Testis (tissue), 3 donors: Measurements from ENCODE around the gene RUNX1. TPM values are rescaled to one million over a fixed set of nuclear protein-coding genes. Genes with fewer than 3 reads are reported as not detected.

Source experiments
- DNase-seq: peaks from one replicate; pipeline ENCODE4 v3.0.0-alpha.2; 2019
- H3K27ac ChIP-seq, 2 donors: fragments of 200-600 bp; sonication (generic); one replicate each; pipeline ENCODE4 v1.5.1; 2019
- H3K27me3 ChIP-seq: fragments of 200-600 bp; sonication (generic); one replicate; pipeline ENCODE4 v1.5.1; 2019
- H3K36me3 ChIP-seq: fragments of 200-600 bp; sonication (generic); one replicate; pipeline ENCODE4 v1.5.1; 2017; ENCODE audit warnings: low read depth; ENCODE audit errors: missing control alignments
- H3K4me1 ChIP-seq: fragments of 200-600 bp; sonication (generic); one replicate; pipeline ENCODE4 v1.5.1; 2019
- H3K4me3 ChIP-seq, 2 donors: fragments of 200-600 bp; sonication (generic); one replicate each; pipeline ENCODE4 v1.5.1; 2017 to 2019
- H3K9me3 ChIP-seq: fragments of 200-600 bp; sonication (generic); one replicate; pipeline ENCODE4 v1.5.1; 2017
- CTCF ChIP-seq, 3 experiments: fragments of 450-650 bp in 2 of 3; fragments of 200-600 bp in 1 of 3; sonication (generic) in 1 of 3; IDR thresholded peaks; one replicate each; pipeline ENCODE4 v1.5.1; 2016 to 2019; ENCODE audit warnings: antibody characterized with exemption in 3 of 3, mild to moderate bottlenecking in 2 of 3, moderate library complexity in 1 of 3
- POLR2A ChIP-seq: fragments of 450-650 bp; IDR thresholded peaks from one replicate; pipeline ENCODE4 v1.6.1; 2017; ENCODE audit warnings: antibody characterized with exemption, mild to moderate bottlenecking, moderate library complexity
- WGBS, 2 donors: methylation state at CpG; one replicate each; pipeline ENCODE4 v1.1.5; 2018; 5-methylcytosine and 5-hydroxymethylcytosine counted together
- intact Hi-C: fragments of 100-400 bp; cut with DNase I; formaldehyde crosslinking; loops from one replicate; pipeline ENCODE4 v1.15.1; 2023; ENCODE audit warnings: low total_unique reads
- polyA plus RNA-seq: library from polyadenylated mRNA; stranded (reverse); fragments of 350-450 nt; fragmentation: Illumina TruSeq; extraction: RNeasy Lipid Tissue Mini Kit (QIAGEN cat#74804); gene quantifications from one replicate; pipeline ENCODE4 v1.2.3, GENCODE V29; 2014; ENCODE audit warnings: low read depth, low replicate concordance; ENCODE audit not compliant: insufficient read depth
- total RNA-seq, 2 donors: library from RNA; depleted of rRNA; stranded (reverse); fragments of >200 nt; gene quantifications; one replicate each; pipeline ENCODE4 v1.2.3, GENCODE V29; 2016

RUNX1 gene
- total and polyA plus RNA-seq, 3 donors from 2014 or later: 11.1 to 28.7 (median 24.3) TPM

DNA sequence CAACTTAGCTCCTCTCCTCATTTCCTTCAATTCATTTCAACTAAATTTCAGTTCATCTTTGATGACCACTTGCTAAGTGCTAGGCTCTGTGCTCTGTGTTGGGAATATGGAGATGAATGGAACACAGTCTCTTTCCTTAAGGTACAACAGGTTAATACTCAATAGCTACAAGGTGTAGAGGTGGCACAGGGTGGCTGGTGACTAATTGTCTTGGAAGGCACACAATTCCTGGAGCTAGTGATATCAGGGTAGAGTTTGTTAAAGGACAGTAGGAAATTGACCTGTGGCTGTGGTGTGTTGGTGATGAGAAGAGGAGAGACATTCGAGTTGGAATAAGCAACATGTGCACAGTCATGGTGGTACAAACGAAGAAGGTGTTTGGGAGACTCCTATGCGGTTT, 124.9 kb downstream of the RUNX1 start:
- no peaks in the 10 kb centered on the region for H3K9me3 ChIP-seq
- no peak overlapping the region for H3K4me3 ChIP-seq
- TF ChIP-seq POLR2A: no peak
- TF ChIP-seq CTCF (IDR thresholded peaks at IDR 0.05): no peak
- no peak for DNase-seq
- no peaks in the 10 kb centered on the region for H3K27me3 ChIP-seq
- WGBS, 2 donors: 89 to 90% methylated on average over 3 of the region's 3 CpGs
- H3K27ac ChIP-seq: no peak overlapping the region
- no peaks in the 10 kb centered on the region for H3K36me3 ChIP-seq
- intact Hi-C loops: no loop called here
- no peaks in the 10 kb centered on the region for H3K4me1 ChIP-seq

DNA sequence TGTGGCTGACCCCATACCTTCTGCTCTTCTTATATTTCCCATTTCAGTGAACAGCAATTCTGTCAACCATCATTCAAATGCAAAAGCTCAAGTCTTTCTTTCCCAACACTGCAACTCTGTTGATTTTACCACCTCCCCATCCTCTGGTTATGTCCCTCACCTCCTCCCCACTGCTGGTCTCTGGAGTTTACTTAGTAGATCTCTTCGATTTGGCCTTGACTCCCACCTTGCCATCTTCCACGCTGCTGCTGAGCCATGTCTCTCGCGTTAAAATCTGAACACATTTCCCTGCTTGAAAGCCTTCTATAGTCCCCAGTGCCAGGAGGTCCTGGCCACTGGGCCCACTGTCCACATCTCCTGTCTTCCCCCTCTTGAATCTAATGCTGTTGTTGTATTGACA, 125.5 kb downstream of the RUNX1 start:
- TF ChIP-seq CTCF (IDR thresholded peaks at IDR 0.05): no peak
- no peak for TF ChIP-seq POLR2A
- Histone ChIP-seq H3K4me1 (no peaks in the 10 kb centered on the region), H3K27me3 (no peaks in the 10 kb centered on the region), H3K9me3 (no peaks in the 10 kb centered on the region), H3K4me3 (no peak overlapping the region), H3K36me3 (no peaks in the 10 kb centered on the region), H3K27ac (no peak overlapping the region)
- no peak for DNase-seq
- intact Hi-C loops: no loop called here
- 85 to 94% methylated on average over 4 of the region's 4 CpGs for WGBS, 2 donors

- Histone ChIP-seq H3K27me3 (no peaks in the 10 kb centered on the region), H3K36me3 (no peaks in the 10 kb centered on the region), H3K4me1 (no peaks in the 10 kb centered on the region), H3K9me3 (no peaks in the 10 kb centered on the region), H3K4me3 (no peak overlapping the region), H3K27ac (no peak overlapping the region)
- 88 to 94% methylated on average over 4 of the region's 4 CpGs for WGBS, 2 donors
- no peak for DNase-seq
- TF ChIP-seq POLR2A (no peak), CTCF (IDR thresholded peaks at IDR 0.05) (no peak)
- intact Hi-C loops: no loop called here
These were observed 125.9 kb downstream of the RUNX1 start for GRCh38 chr21:34923202-34923601.

- TF ChIP-seq CTCF (IDR thresholded peaks at IDR 0.05): no peak
- no peak for TF ChIP-seq POLR2A
- intact Hi-C loops: no loop called here
These were observed 126.6 kb downstream of the RUNX1 start for GRCh38 chr21:34922479-34922878.

GRCh38 chr21:34921151-34921550, 128.0 kb downstream of the RUNX1 start:
- Histone ChIP-seq H3K36me3 (no peaks in the 10 kb centered on the region), H3K4me3 (no peak overlapping the region), H3K27ac (no peak overlapping the region), H3K9me3 (no peaks in the 10 kb centered on the region), H3K4me1 (no peaks in the 10 kb centered on the region), H3K27me3 (no peaks in the 10 kb centered on the region)
- no peak for DNase-seq
- intact Hi-C loops: no loop called here
- no peak for TF ChIP-seq CTCF (IDR thresholded peaks at IDR 0.05)
- TF ChIP-seq POLR2A: no peak

More at GRCh38 chr21:34922479-34922878, 126.6 kb downstream of the RUNX1 start:
- no peaks in the 10 kb centered on the region for H3K36me3 ChIP-seq
- H3K27ac ChIP-seq: no peak overlapping the region
- no peaks in the 10 kb centered on the region for H3K9me3 ChIP-seq
- H3K4me1 ChIP-seq: no peaks in the 10 kb centered on the region
- DNase-seq: no peak
- H3K27me3 ChIP-seq: no peaks in the 10 kb centered on the region
- no peak overlapping the region for H3K4me3 ChIP-seq
